Lung (tissue), 12 donors: ENCODE data around the gene PDCD1. TPM values are rescaled to one million over a fixed set of nuclear protein-coding genes. Genes with fewer than 3 reads are reported as not detected.

Experiments used
- ATAC-seq: fragments of 200-7000 bp; cut with Tn5 transposase; one replicate; pipeline ENCODE4 v1.9.1; 2020; ENCODE audit warnings: moderate number of reproducible peaks; ENCODE audit not compliant: insufficient read depth, low FRiP score
- DNase-seq, 3 donors: peaks; one replicate each; pipeline ENCODE4 v3.0.0-alpha.2; 2013 to 2017
- H3K27ac ChIP-seq, 2 donors: one replicate each; pipeline ENCODE4 v1.5.1; 2013; ENCODE audit warnings: mild to moderate bottlenecking in 2 of 2, moderate library complexity in 2 of 2, control low read depth in 1 of 2, inconsistent platforms in 1 of 2, low read depth in 1 of 2, low read length in 1 of 2
- H3K27me3 ChIP-seq, 3 donors: one replicate each; pipeline ENCODE4 v1.5.1; 2013; ENCODE audit warnings: low read length in 2 of 3; ENCODE audit not compliant: control insufficient read depth in 3 of 3, insufficient read depth in 3 of 3
- H3K36me3 ChIP-seq, 4 donors: one replicate each; pipeline ENCODE4 v1.5.1; 2013; ENCODE audit warnings: low read length in 4 of 4, mild to moderate bottlenecking in 1 of 4, moderate library complexity in 1 of 4; ENCODE audit not compliant: control insufficient read depth in 4 of 4, insufficient read depth in 4 of 4
- H3K4me1 ChIP-seq, 5 donors: one replicate each; pipeline ENCODE4 v1.5.1; 2013; ENCODE audit warnings: low read length in 5 of 5, mild to moderate bottlenecking in 2 of 5, moderate library complexity in 1 of 5; ENCODE audit not compliant: control insufficient read depth in 5 of 5, insufficient read depth in 5 of 5
- H3K4me3 ChIP-seq: one replicate; pipeline ENCODE4 v1.5.1; 2013; ENCODE audit warnings: mild to moderate bottlenecking, control low read depth, moderate library complexity
- H3K9ac ChIP-seq, 2 donors: one replicate each; pipeline ENCODE4 v1.5.1; 2013; ENCODE audit warnings: low read length in 2 of 2, control low read depth in 1 of 2; ENCODE audit not compliant: insufficient read depth in 1 of 2
- H3K9me3 ChIP-seq, 4 donors: one replicate each; pipeline ENCODE4 v1.5.1; 2013; ENCODE audit warnings: low read length in 3 of 4, mild to moderate bottlenecking in 1 of 4, moderate library complexity in 1 of 4; ENCODE audit not compliant: control insufficient read depth in 4 of 4, insufficient read depth in 3 of 4
- CTCF ChIP-seq: IDR thresholded peaks from 2 replicates; pipeline ENCODE4 v1.5.1; 2012; ENCODE audit warnings: mild to moderate bottlenecking; ENCODE audit errors: control extremely low read depth, extremely low read depth
- WGBS, 2 donors: extraction: QIAGEN DNeasy Blood & Tissue Kit; methylation state at CpG; one replicate each; pipeline ENCODE4 v1.1.7; 2013; 5-methylcytosine and 5-hydroxymethylcytosine counted together
- polyA plus RNA-seq, 2 donors: library from polyadenylated mRNA; stranded (reverse); fragments of 200-250 nt; gene quantifications; one replicate each; pipeline ENCODE4 v1.2.1, GENCODE V29; 2013
- total RNA-seq, 2 donors: library from RNA; depleted of rRNA in 1 of 2; stranded (reverse); fragments of >200 nt in 1 of 2; gene quantifications; one replicate each; pipeline ENCODE4 v1.2.1, GENCODE V29; 2014 to 2021
- donor health status: control.
- donor health status: control.
- donor health status: Bipolar disorder and iron deficiency.
- donor health status: healthy.
- donor health status: DM: yes; HTN: yes; CAD: no.

The PDCD1 gene
- total and polyA plus RNA-seq, 4 donors = 0.59 to 0.97 (median 0.81) TPM

- Histone ChIP-seq H3K9me3 (no peaks in the 10 kb centered on the region), H3K27ac (no peak overlapping the region), H3K4me1 (no peaks in the 10 kb centered on the region), H3K36me3 (no peaks in the 10 kb centered on the region), H3K9ac (no peak overlapping the region), H3K4me3 (no peak overlapping the region), H3K27me3 (peaks cover 3 to 13% (median 7%) of the 10 kb centered on the region in 3 donors)
- DNase-seq (no peak), ATAC-seq (no peak)
- no peak for TF ChIP-seq CTCF
- 84 to 85% methylated on average over 32 to 38 of the region's 38 CpGs for WGBS, 2 donors
Observed at GRCh38 chr2:241871538-241872312, 13.0 kb upstream of the PDCD1 start.

- 65 to 66% methylated on average over 28 of the region's 28 CpGs for WGBS, 2 donors
- TF ChIP-seq CTCF = no peak
- DNase-seq (no peak), ATAC-seq (no peak)
- no peaks in the 10 kb centered on the region for H3K36me3 ChIP-seq
- H3K27me3 ChIP-seq = peaks cover 4 to 15% (median 7%) of the 10 kb centered on the region in 3 donors
- H3K4me3 ChIP-seq = no peak overlapping the region
- H3K9ac ChIP-seq = no peak overlapping the region
- peaks cover 0 to under 1% (median 0%) of the 10 kb centered on the region in 4 donors for H3K9me3 ChIP-seq
- H3K27ac ChIP-seq = no peak overlapping the region
- H3K4me1 ChIP-seq = peaks cover 0 to under 1% (median 0%) of the 10 kb centered on the region in 5 donors
Observed at GRCh38 chr2:241870611-241871537, 12.2 kb upstream of the PDCD1 start.

- Histone ChIP-seq H3K4me3 (no peak overlapping the region), H3K9me3 (peaks cover 0 to 6% (median 0%) of the 10 kb centered on the region in 4 donors), H3K4me1 (peaks cover 0 to 5% (median 0%) of the 10 kb centered on the region in 5 donors), H3K27me3 (peaks cover 7 to 22% (median 12%) of the 10 kb centered on the region in 3 donors), H3K9ac (no peak overlapping the region), H3K27ac (no peak overlapping the region), H3K36me3 (peaks cover 0 to 4% (median 0%) of the 10 kb centered on the region in 4 donors)
- no peak for DNase-seq
- no peak for ATAC-seq
- WGBS, 2 donors = 89 to 92% methylated on average over 28 of the region's 28 CpGs
- no peak for TF ChIP-seq CTCF
Observed at GRCh38 chr2:241870081-241870541, 11.4 kb upstream of the PDCD1 start.
